ENCODE results near the gene ZNF205.

The ZNF205 gene

DNA sequence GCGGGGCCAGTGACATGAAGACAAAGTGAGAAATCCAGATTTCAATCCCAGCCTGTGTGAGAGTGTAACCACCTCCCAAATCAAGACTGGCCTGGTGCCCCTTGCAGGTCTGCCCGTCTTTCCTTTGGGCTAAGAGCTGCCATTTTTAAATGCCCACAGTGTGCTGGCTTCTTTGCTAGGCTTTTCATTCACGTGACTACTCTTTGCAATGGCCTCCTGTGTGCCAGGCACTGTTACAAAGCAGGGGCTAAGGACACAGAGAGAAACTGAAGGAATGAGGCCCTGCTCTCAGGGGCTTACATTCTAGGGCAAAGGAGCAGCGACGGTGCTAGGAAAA is 13.0 kb upstream of the ZNF205 start:
- DNase-seq (ENCODE audit: low read depth) = no peak
- H3K4me3 ChIP-seq (ENCODE audit: low read depth, low read length) = no peak overlapping the region
- no peak for TF ChIP-seq CTCF (IDR thresholded peaks at IDR 0.05; ENCODE audit: insufficient read depth, low read depth, low read length, missing control alignments)

DNA sequence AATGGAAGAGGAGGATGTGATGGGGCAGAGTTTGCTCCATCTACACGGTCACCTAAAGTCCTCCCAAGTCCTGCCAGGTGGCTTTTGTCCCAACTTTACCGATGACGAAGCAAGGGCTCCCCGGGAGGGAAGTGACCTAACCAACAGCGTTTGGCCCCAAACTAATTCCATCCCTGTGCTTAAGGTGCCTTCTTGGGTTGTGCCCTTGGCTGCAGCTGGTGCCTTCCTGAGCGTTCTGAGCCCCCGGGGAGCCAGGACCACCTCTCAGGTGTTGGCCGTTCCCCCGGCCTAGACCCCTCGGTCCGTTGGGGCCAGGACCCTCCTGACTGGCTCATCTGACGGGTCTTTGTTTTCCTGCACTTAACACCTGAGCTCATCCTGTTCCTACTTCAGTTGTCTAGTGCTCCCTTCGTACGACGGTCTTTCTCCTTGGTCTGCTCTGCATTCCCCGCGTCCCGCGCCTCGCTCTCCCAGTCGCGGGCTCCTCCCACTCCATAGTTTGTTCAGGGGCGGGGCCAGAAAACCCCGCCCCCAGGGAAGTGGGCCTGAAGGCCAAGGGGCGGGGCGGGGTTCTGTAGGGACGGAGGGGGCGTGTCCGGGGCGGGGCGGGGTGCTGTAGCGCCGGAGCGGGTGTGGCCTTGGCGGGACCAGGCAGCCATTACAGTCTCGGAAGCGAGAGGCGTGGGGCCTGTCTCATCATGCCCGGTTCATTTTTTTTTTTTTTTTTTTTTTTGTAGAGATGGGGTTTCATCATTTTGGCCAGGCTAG is 12.5 kb upstream of the ZNF205 start:
- no peak for TF ChIP-seq CTCF (IDR thresholded peaks at IDR 0.05; ENCODE audit: insufficient read depth, low read depth, low read length, missing control alignments)
- DNase-seq (ENCODE audit: low read depth) = peak; percentile 96
- H3K4me3 ChIP-seq (ENCODE audit: low read depth, low read length) = peak overlapping the region; percentile 28

- TF ChIP-seq CTCF (IDR thresholded peaks at IDR 0.05; ENCODE audit: insufficient read depth, low read depth, low read length, missing control alignments) = peak; percentile 60
- DNase-seq (ENCODE audit: low read depth) = peak; percentile 53
- H3K4me3 ChIP-seq (ENCODE audit: low read depth, low read length) = no peak overlapping the region
These were observed 11.2 kb upstream of the ZNF205 start for GRCh38 chr16:3101018-3101840.

- H3K4me3 ChIP-seq (ENCODE audit: low read depth, low read length) = no peak overlapping the region
- TF ChIP-seq CTCF (IDR thresholded peaks at IDR 0.05; ENCODE audit: insufficient read depth, low read depth, low read length, missing control alignments) = no peak
- no peak for DNase-seq (ENCODE audit: low read depth)
These were observed 10.4 kb upstream of the ZNF205 start for GRCh38 chr16:3101841-3102470.

- no peak for TF ChIP-seq CTCF (IDR thresholded peaks at IDR 0.05; ENCODE audit: insufficient read depth, low read depth, low read length, missing control alignments)
- H3K4me3 ChIP-seq (ENCODE audit: low read depth, low read length) = peak overlapping the region; percentile 80
- peak; percentile 97 for DNase-seq (ENCODE audit: low read depth)
These were observed 6.0 kb upstream of the ZNF205 start for GRCh38 chr16:3106205-3106928.

DNA sequence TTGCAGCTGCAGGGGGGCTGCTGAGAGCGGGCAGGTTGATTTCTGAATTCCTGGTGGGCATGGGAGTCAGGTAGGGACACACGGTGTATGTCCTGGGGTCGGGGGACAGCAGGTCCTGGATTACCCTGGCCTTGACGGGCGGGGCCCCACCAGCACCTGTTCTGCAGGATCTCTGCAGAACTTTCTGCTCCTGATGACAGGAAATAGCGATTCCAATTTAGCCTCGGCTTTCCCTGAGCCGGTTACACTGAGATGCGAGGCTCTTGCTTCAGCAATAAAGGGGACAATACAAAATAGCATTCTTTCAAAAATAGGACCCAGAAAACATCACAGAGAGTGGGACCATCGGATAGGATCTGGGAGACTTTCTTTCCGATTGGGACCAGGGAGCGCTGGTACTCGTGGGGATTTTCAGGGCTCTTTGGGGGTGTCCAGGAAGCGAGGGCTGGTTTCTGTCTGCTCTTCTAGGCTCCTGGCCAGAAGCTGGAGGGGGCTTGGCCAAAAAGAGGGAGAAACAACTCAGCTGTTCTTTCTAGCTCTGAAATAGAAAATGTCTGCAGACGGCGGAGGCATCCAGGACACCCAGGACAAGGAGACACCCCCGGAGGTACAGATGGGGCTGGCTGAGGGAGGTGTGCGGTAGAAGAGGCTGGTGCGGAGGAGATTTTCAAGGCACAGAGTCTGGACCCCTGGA is 642 bp downstream of the ZNF205 start:
- no peak for DNase-seq (ENCODE audit: low read depth)
- no peak for TF ChIP-seq CTCF (IDR thresholded peaks at IDR 0.05; ENCODE audit: insufficient read depth, low read depth, low read length, missing control alignments)
- H3K4me3 ChIP-seq (ENCODE audit: low read depth, low read length) = peak overlapping the region; percentile 50

Measured in GM12865 (cell line).